ENCODE data around the gene CFAP52. TPM values are rescaled to one million over a fixed set of nuclear protein-coding genes. Genes with fewer than 3 reads are reported as not detected.

The CFAP52 gene
- total RNA-seq, 4 donors from 2014 or later = 0.27 to 0.78 TPM; not detected in 2

DNA sequence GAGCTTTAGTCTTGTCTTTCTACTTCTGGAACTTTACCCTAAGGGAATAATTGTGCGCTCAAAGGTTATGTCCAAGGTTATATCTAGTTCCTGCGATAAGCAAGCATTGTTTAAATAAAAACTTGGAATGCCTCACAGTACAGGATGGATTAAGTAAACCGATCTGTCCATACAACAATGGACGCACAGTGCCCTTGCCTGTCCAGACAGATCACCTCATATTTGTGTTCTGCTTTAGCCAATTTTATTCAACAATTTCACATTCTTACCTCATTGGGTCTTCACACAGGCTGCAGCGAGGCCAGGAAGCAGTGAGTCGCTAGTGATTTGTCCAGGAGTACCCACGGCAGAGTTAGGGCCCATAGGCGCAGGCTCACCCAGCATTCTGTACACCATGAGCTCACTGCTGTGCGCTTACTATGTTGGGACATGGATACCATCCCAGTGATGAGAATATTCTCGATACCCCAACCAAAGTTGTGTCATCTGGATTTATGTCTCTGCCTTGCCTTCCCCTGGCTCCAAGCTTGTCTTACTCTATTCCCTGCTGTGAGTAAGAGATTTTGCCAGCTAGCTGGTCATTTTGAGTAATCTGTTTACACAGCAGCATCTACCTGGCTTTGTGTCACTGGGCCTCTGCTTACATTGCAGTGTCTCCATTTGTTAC is 108.6 kb downstream of the CFAP52 start:
- no peak overlapping the region for H3K27ac ChIP-seq
- H3K27me3 ChIP-seq = no peaks in the 10 kb centered on the region

More for the DNA sequence above, 108.6 kb downstream of the CFAP52 start:
- H3K4me3 ChIP-seq (replicated peaks in 1 of 3) = no peak overlapping the region
- no peaks in the 10 kb centered on the region for H3K4me1 ChIP-seq
- intact Hi-C loops (cut with DNase I) = no loop called here
- WGBS, 2 donors = 87 to 88% methylated on average over 10 of the region's 10 CpGs
- no peak for DNase-seq
- TF ChIP-seq, protein P1, sequence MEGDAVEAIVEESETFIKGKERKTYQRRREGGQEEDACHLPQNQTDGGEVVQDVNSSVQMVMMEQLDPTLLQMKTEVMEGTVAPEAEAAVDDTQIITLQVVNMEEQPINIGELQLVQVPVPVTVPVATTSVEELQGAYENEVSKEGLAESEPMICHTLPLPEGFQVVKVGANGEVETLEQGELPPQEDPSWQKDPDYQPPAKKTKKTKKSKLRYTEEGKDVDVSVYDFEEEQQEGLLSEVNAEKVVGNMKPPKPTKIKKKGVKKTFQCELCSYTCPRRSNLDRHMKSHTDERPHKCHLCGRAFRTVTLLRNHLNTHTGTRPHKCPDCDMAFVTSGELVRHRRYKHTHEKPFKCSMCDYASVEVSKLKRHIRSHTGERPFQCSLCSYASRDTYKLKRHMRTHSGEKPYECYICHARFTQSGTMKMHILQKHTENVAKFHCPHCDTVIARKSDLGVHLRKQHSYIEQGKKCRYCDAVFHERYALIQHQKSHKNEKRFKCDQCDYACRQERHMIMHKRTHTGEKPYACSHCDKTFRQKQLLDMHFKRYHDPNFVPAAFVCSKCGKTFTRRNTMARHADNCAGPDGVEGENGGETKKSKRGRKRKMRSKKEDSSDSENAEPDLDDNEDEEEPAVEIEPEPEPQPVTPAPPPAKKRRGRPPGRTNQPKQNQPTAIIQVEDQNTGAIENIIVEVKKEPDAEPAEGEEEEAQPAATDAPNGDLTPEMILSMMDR (IDR thresholded peaks at IDR 0.05) = no peak
- no peak for TF ChIP-seq POLR2A (IDR thresholded peaks at IDR 0.05)
- peaks cover 0 to 2% of the 10 kb centered on the region in 2 donors for H3K36me3 ChIP-seq
- H3K9me3 ChIP-seq = no peaks in the 10 kb centered on the region

Other genes with a start within 250 kb of the CFAP52 start
- 10 to 100 TPM; 67.6 to 88.9 (median 72.7) TPM for gene STX8, start 822 bp upstream of the CFAP52 start, total RNA-seq
- 1 to 10 TPM; 3.0 to 5.1 (median 3.9) TPM for gene USP43, start 68.9 kb downstream of the CFAP52 start, total RNA-seq
- not detected for gene DHRS7C, start 214.9 kb downstream of the CFAP52 start, total RNA-seq
- not detected for gene GSG1L2, start 245.4 kb downstream of the CFAP52 start, total RNA-seq
- gene GLP2R, start 249.3 kb downstream of the CFAP52 start, total RNA-seq = 1 to 10 TPM in 2 of 4 donors, under 1 TPM in 2; 0.54 to 3.3 (median 1.2) TPM